Neural crest cell (in vitro differentiated cells): ENCODE results near the gene SLC5A9. TPM values are rescaled to one million over a fixed set of nuclear protein-coding genes. Genes with fewer than 3 reads are reported as not detected.

ENCODE experiments used
- DNase-seq: peaks from one replicate; pipeline ENCODE4 v3.0.0; 2021; ENCODE audit warnings: low read depth, mixed read lengths, low spot score
- H3K27ac Mint-ChIP-seq: one replicate; pipeline ENCODE4 v1.8.0; 2021; ENCODE audit warnings: mild to moderate bottlenecking, mixed read lengths; ENCODE audit not compliant: unreplicated experiment
- H3K27me3 Mint-ChIP-seq: 2 replicates; pipeline ENCODE4 v1.8.0; 2021; ENCODE audit warnings: low read depth, mild to moderate bottlenecking, mixed read lengths
- H3K36me3 Mint-ChIP-seq: 2 replicates; pipeline ENCODE4 v1.8.0; 2021; ENCODE audit warnings: low read depth, mild to moderate bottlenecking, mixed read lengths
- H3K4me1 Mint-ChIP-seq: 2 replicates; pipeline ENCODE4 v1.8.0; 2021; ENCODE audit warnings: mixed read lengths
- H3K4me3 Mint-ChIP-seq: one replicate; pipeline ENCODE4 v1.8.0; 2021; ENCODE audit warnings: mild to moderate bottlenecking, mixed read lengths
- H3K9me3 Mint-ChIP-seq: 2 replicates; pipeline ENCODE4 v1.8.0; 2021; ENCODE audit warnings: mixed read lengths
- CTCF ChIP-seq: fragments of 200-600 bp; sonication (generic); conservative IDR thresholded peaks from 2 replicates; pipeline ENCODE4 v1.5.0; 2021; ENCODE audit warnings: antibody characterized with exemption, mild to moderate bottlenecking
- total RNA-seq: library from RNA; stranded (reverse); gene quantifications from 2 replicates; pipeline ENCODE4 v1.2.1, GENCODE V29; 2021

Gene SLC5A9
- total RNA-seq, 1 donor from 2014 or later: not detected

- no peak for TF ChIP-seq CTCF
- H3K27ac Mint-ChIP-seq: peak overlapping the region; percentile 59
- H3K36me3 Mint-ChIP-seq: no peaks in the 10 kb centered on the region
- no peaks in the 10 kb centered on the region for H3K4me1 Mint-ChIP-seq
- no peak overlapping the region for H3K4me3 Mint-ChIP-seq
- H3K9me3 Mint-ChIP-seq: no peaks in the 10 kb centered on the region
- no peak for DNase-seq
- H3K27me3 Mint-ChIP-seq: no peaks in the 10 kb centered on the region
Observed at GRCh38 chr1:48232722-48233121, 10.2 kb downstream of the SLC5A9 start.

- H3K27me3 Mint-ChIP-seq: no peaks in the 10 kb centered on the region
- H3K4me3 Mint-ChIP-seq: no peak overlapping the region
- H3K27ac Mint-ChIP-seq: peak overlapping the region; percentile 66
- no peaks in the 10 kb centered on the region for H3K4me1 Mint-ChIP-seq
- H3K36me3 Mint-ChIP-seq: no peaks in the 10 kb centered on the region
- H3K9me3 Mint-ChIP-seq: no peaks in the 10 kb centered on the region
- no peak for DNase-seq
- no peak for TF ChIP-seq CTCF
Observed at GRCh38 chr1:48233666-48234485, 11.4 kb downstream of the SLC5A9 start.

GRCh38 chr1:48235652-48236051 lies 13.1 kb downstream of the SLC5A9 start:
- H3K27me3 Mint-ChIP-seq: no peaks in the 10 kb centered on the region
- no peak for TF ChIP-seq CTCF
- no peaks in the 10 kb centered on the region for H3K9me3 Mint-ChIP-seq
- peaks cover 5% of the 10 kb centered on the region for H3K4me1 Mint-ChIP-seq
- no peaks in the 10 kb centered on the region for H3K36me3 Mint-ChIP-seq
- no peak for DNase-seq
- H3K4me3 Mint-ChIP-seq: no peak overlapping the region
- H3K27ac Mint-ChIP-seq: no peak overlapping the region

- Mint-ChIP-seq H3K4me3 (no peak overlapping the region), H3K4me1 (peaks cover 8% of the 10 kb centered on the region), H3K36me3 (no peaks in the 10 kb centered on the region), H3K9me3 (no peaks in the 10 kb centered on the region), H3K27ac (no peak overlapping the region), H3K27me3 (no peaks in the 10 kb centered on the region)
- peak; percentile 76 for TF ChIP-seq CTCF
- DNase-seq: no peak
Observed at GRCh38 chr1:48236716-48237470, 14.4 kb downstream of the SLC5A9 start.

GRCh38 chr1:48242141-48242736 lies 19.7 kb downstream of the SLC5A9 start:
- Mint-ChIP-seq H3K9me3 (no peaks in the 10 kb centered on the region), H3K4me1 (peaks cover 11% of the 10 kb centered on the region), H3K36me3 (no peaks in the 10 kb centered on the region), H3K4me3 (no peak overlapping the region), H3K27ac (no peak overlapping the region), H3K27me3 (no peaks in the 10 kb centered on the region)
- no peak for TF ChIP-seq CTCF
- DNase-seq: no peak
